ENCODE results near the gene SNX17. TPM values are rescaled to one million over a fixed set of nuclear protein-coding genes. Genes with fewer than 3 reads are reported as not detected.

SNX17 gene
- total RNA-seq, 4 donors from 2014 or later = 109 to 148 (median 130) TPM

DNA sequence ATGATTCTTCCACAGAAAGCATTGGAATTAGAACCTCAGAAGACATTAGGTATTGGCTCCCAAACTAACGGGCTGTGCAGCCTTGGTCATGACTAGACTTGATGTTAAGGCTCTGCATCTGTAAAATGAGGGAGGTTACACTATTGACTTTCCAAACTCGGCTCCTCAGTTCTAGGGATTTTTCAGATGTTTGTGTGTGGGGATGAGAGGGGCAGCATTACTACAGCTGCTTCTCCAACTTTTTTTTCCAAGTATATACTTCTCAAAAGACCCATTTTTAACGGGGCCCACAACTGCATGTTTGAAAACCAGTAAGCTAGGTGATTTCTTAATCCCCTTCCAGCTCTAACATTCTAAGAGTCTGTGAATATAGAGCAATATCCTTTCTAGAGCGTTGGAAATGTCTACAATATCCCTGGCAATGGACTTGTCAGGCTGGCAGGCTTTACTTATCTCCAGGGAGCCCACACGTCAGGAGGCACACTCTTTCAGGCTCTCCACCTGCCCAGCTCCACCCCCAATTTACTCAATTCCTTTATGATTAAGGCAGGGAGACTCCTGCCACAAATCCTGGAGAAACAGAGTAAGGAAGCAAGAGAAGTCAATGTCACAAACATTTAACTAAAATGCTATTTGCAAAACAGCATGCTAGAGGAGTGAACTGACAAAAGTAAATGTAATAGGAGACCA, 46.7 kb upstream of the SNX17 start:
- H3K36me3 ChIP-seq = peaks cover 14 to 21% of the 10 kb centered on the region in 2 donors
- 15 to 16% methylated on average over 5 of the region's 5 CpGs for whole genome bisulfite sequencing, 2 donors
- no peaks in the 10 kb centered on the region for H3K9me3 ChIP-seq
- H3K4me1 ChIP-seq = peaks cover 11 to 25% of the 10 kb centered on the region in 2 donors
- TF ChIP-seq, protein P1, sequence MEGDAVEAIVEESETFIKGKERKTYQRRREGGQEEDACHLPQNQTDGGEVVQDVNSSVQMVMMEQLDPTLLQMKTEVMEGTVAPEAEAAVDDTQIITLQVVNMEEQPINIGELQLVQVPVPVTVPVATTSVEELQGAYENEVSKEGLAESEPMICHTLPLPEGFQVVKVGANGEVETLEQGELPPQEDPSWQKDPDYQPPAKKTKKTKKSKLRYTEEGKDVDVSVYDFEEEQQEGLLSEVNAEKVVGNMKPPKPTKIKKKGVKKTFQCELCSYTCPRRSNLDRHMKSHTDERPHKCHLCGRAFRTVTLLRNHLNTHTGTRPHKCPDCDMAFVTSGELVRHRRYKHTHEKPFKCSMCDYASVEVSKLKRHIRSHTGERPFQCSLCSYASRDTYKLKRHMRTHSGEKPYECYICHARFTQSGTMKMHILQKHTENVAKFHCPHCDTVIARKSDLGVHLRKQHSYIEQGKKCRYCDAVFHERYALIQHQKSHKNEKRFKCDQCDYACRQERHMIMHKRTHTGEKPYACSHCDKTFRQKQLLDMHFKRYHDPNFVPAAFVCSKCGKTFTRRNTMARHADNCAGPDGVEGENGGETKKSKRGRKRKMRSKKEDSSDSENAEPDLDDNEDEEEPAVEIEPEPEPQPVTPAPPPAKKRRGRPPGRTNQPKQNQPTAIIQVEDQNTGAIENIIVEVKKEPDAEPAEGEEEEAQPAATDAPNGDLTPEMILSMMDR (IDR thresholded peaks at IDR 0.05) = no peak
- no peak for TF ChIP-seq POLR2A (IDR thresholded peaks at IDR 0.05)
- peak in 1 of 2 donors; percentile 6 for DNase-seq
- H3K27ac ChIP-seq = peak overlapping the region; percentile 77 to 94 (median 89)
- intact Hi-C loops (cut with DNase I) = loop anchor here (5.0 kb wide), 1 partner anchor 34 kb away; the partner anchor contains the start of gene GTF3C2
- peak overlapping the region; percentile 53 to 81 (median 60) for H3K4me3 ChIP-seq (replicated peaks in 1 of 3)
- no peaks in the 10 kb centered on the region for H3K27me3 ChIP-seq

- no peak overlapping the region for H3K27ac ChIP-seq
- H3K4me1 ChIP-seq = peaks cover 11 to 25% of the 10 kb centered on the region in 2 donors
- no peaks in the 10 kb centered on the region for H3K27me3 ChIP-seq
- no peak for DNase-seq
- H3K9me3 ChIP-seq = no peaks in the 10 kb centered on the region
- H3K36me3 ChIP-seq = peaks cover 24 to 30% of the 10 kb centered on the region in 2 donors
- 86 to 89% methylated on average over 5 of the region's 5 CpGs for WGBS, 2 donors
- intact Hi-C loops (cut with DNase I) = loop anchor here (5.0 kb wide), 1 partner anchor 33 kb away; the partner anchor contains the start of gene GTF3C2
- no peak overlapping the region for H3K4me3 ChIP-seq (replicated peaks in 1 of 3)
- TF ChIP-seq POLR2A (IDR thresholded peaks at IDR 0.05) = no peak
- TF ChIP-seq, protein P1 (IDR thresholded peaks at IDR 0.05) = no peak
Measured at GRCh38 chr2:27324720-27325119, 45.7 kb upstream of the SNX17 start.

DNA sequence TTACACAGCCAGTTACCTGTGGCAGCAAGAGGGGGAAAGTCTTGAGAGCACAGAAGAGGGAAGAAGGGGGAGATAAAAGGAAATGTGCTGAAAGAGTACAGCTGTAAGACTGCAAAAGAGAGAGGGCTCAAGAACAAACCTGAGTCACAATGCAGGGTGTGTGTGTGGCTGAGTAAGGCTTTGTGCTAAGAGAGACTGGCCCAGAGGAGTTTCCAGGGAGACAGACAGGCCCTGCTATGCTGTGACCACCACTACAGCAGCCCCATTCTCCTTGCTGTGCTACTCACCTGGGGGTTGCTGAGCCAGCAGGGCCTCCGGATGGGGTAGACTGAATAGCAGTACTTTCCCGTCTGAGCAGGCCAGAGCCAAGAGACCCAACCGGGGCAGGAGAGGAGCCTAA, 35.1 kb upstream of the SNX17 start:
- 93 to 96% methylated on average over 3 of the region's 3 CpGs for WGBS, 2 donors
- Histone ChIP-seq H3K4me3 (replicated peaks in 1 of 3) (no peak overlapping the region), H3K4me1 (no peaks in the 10 kb centered on the region), H3K36me3 (peaks cover 51% of the 10 kb centered on the region in 2 donors), H3K9me3 (no peaks in the 10 kb centered on the region), H3K27me3 (no peaks in the 10 kb centered on the region), H3K27ac (no peak overlapping the region)
- DNase-seq = no peak
- TF ChIP-seq POLR2A (IDR thresholded peaks at IDR 0.05) = no peak
- TF ChIP-seq, protein P1 (IDR thresholded peaks at IDR 0.05) = no peak
- intact Hi-C loops (cut with DNase I) = no loop called here

DNA sequence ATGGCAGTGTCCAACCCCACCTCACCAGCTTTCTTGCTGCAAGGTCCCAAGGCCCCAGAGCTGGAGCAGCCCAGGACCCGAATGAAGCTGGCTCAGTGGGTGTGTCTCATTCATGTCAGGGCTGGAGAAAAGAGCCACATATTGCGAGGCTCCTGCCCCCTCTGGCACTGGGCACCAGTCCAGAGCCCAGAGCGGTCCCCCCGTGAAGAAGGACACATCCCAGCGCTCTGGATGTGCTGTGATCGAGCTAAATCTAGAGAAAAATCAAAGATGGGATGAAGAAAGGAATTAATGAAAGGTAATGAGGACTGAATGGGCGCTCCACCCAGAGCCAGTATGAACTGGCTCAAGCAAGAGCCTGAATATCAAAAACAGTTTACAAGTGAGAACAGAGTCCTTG, 34.2 kb upstream of the SNX17 start:
- DNase-seq = no peak
- peaks cover 59 to 60% of the 10 kb centered on the region in 2 donors for H3K36me3 ChIP-seq
- no peaks in the 10 kb centered on the region for H3K4me1 ChIP-seq
- H3K27me3 ChIP-seq = no peaks in the 10 kb centered on the region
- intact Hi-C loops (cut with DNase I) = no loop called here
- H3K9me3 ChIP-seq = no peaks in the 10 kb centered on the region
- TF ChIP-seq, protein P1 (IDR thresholded peaks at IDR 0.05) = no peak
- no peak for TF ChIP-seq POLR2A (IDR thresholded peaks at IDR 0.05)
- no peak overlapping the region for H3K27ac ChIP-seq
- 98% methylated on average over 7 of the region's 7 CpGs for WGBS, 2 donors
- H3K4me3 ChIP-seq (replicated peaks in 1 of 3) = no peak overlapping the region

GRCh38 chr2:27347641-27348040, 22.8 kb upstream of the SNX17 start:
- Histone ChIP-seq H3K36me3 (peaks cover 1 to 5% of the 10 kb centered on the region in 2 donors), H3K27ac (peak overlapping the region in 1 of 3 donors; percentile 21), H3K4me1 (peaks cover 14 to 29% of the 10 kb centered on the region in 2 donors), H3K27me3 (no peaks in the 10 kb centered on the region), H3K4me3 (replicated peaks in 1 of 3) (no peak overlapping the region), H3K9me3 (no peaks in the 10 kb centered on the region)
- intact Hi-C loops (cut with DNase I) = no loop called here
- WGBS, 2 donors = 92 to 100% methylated on average over 2 of the region's 2 CpGs
- no peak for DNase-seq
- no peak for TF ChIP-seq POLR2A (IDR thresholded peaks at IDR 0.05)
- TF ChIP-seq, protein P1 (IDR thresholded peaks at IDR 0.05) = no peak

Measured in thyroid gland (tissue), 4 donors.